ENCODE data around the gene SLC35F3. TPM values are rescaled to one million over a fixed set of nuclear protein-coding genes. Genes with fewer than 3 reads are reported as not detected.

Gene SLC35F3
- total RNA-seq, 1 experiment from 2014 or later = 22.7 TPM

DNA sequence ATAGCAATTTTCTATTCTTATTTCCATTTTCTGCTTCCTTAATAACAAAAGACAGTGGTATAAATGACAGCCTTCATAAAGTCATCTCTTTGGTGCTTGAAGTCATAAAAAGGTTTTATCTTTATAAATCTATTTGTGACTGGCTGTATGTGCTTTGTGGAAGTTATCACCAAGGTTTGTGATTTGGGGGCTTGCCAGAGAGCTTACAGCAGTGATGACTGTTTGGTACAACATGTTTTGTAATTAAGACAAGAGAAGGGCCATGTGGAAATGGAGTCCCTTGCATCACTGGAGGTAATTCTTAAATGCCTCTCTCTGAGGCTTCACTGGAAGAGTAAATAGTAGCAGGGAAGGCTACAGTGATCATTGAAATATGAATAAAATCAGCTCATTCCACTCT, 2.7 kb downstream of the SLC35F3 start:
- CTCF ChIA-PET = no interaction called here
- H3K27ac ChIP-seq (ENCODE audit: low read depth, low read length, poor library complexity, severe bottlenecking) = no peak overlapping the region
- intact Hi-C loops (cut with micrococcal nuclease; ENCODE audit: unreplicated experiment) = no loop called here

GRCh38 chr1:233908092-233908491, 3.6 kb downstream of the SLC35F3 start:
- Histone ChIP-seq H3K9me3 (ENCODE audit: low read depth, low read length, poor library complexity, severe bottlenecking) (no peaks in the 10 kb centered on the region), H3K27me3 (replicated peaks; ENCODE audit: insufficient read depth, low read depth, low read length, poor library complexity) (peaks cover 67% of the 10 kb centered on the region), H3K4me3 (ENCODE audit: low read depth, low read length, poor library complexity, severe bottlenecking) (no peak overlapping the region), H3K27ac (ENCODE audit: low read depth, low read length, poor library complexity, severe bottlenecking) (no peak overlapping the region), H3K4me1 (ENCODE audit: insufficient read depth, low read length, poor library complexity, severe bottlenecking) (no peaks in the 10 kb centered on the region), H3K36me3 (ENCODE audit: insufficient read depth, low read length, poor library complexity, severe bottlenecking) (no peaks in the 10 kb centered on the region)
- ChIA-PET CTCF (no interaction called here), POLR2A (ENCODE audit: low non-redundant PET) (no interaction called here)
- intact Hi-C loops (cut with micrococcal nuclease; ENCODE audit: unreplicated experiment) = no loop called here
- DNase-seq (ENCODE audit: low spot score) = no peak
- no TSS peak for BruUV-seq (replicated peaks)
- TF ChIP-seq, protein P1, sequence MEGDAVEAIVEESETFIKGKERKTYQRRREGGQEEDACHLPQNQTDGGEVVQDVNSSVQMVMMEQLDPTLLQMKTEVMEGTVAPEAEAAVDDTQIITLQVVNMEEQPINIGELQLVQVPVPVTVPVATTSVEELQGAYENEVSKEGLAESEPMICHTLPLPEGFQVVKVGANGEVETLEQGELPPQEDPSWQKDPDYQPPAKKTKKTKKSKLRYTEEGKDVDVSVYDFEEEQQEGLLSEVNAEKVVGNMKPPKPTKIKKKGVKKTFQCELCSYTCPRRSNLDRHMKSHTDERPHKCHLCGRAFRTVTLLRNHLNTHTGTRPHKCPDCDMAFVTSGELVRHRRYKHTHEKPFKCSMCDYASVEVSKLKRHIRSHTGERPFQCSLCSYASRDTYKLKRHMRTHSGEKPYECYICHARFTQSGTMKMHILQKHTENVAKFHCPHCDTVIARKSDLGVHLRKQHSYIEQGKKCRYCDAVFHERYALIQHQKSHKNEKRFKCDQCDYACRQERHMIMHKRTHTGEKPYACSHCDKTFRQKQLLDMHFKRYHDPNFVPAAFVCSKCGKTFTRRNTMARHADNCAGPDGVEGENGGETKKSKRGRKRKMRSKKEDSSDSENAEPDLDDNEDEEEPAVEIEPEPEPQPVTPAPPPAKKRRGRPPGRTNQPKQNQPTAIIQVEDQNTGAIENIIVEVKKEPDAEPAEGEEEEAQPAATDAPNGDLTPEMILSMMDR (conservative IDR thresholded peaks at IDR 0.05; ENCODE audit: low read depth, low read length) = no peak
- TF ChIP-seq EZH2 (IDR thresholded peaks at IDR 0.05; ENCODE audit: borderline replicate concordance, low read depth, low read length, poor library complexity, severe bottlenecking) = no peak

More for the DNA sequence above, 2.7 kb downstream of the SLC35F3 start:
- no peak for DNase-seq (ENCODE audit: low spot score)
- Histone ChIP-seq H3K4me1 (ENCODE audit: insufficient read depth, low read length, poor library complexity, severe bottlenecking) (no peaks in the 10 kb centered on the region), H3K4me3 (ENCODE audit: low read depth, low read length, poor library complexity, severe bottlenecking) (no peak overlapping the region), H3K27me3 (replicated peaks; ENCODE audit: insufficient read depth, low read depth, low read length, poor library complexity) (peaks cover 73% of the 10 kb centered on the region), H3K36me3 (ENCODE audit: insufficient read depth, low read length, poor library complexity, severe bottlenecking) (no peaks in the 10 kb centered on the region), H3K9me3 (ENCODE audit: low read depth, low read length, poor library complexity, severe bottlenecking) (no peaks in the 10 kb centered on the region)
- POLR2A ChIA-PET (ENCODE audit: low non-redundant PET) = no interaction called here
- no TSS peak for BruUV-seq (replicated peaks)
- no peak for TF ChIP-seq EZH2 (IDR thresholded peaks at IDR 0.05; ENCODE audit: borderline replicate concordance, low read depth, low read length, poor library complexity, severe bottlenecking)
- TF ChIP-seq, protein P1 (conservative IDR thresholded peaks at IDR 0.05; ENCODE audit: low read depth, low read length) = no peak

DNA sequence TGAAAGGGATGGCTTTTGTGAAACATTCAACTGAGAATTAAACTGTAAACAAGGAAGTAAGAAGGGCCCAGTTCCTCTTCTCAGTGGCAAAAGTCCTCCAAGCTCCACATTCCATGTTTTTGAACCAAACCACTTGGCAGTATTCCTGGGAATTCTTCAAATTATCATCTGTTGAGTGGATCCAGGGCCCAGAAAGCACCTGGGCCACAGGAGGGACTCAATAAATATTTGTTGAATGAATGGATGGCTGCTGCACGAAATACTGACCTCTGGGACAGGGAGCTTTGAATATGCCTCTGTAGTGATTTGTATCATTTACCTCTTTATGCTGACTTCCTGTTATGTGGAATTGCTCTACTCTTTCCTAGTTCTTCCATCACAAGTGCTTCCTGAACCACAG, 4.7 kb downstream of the SLC35F3 start:
- Histone ChIP-seq H3K4me3 (ENCODE audit: low read depth, low read length, poor library complexity, severe bottlenecking) (no peak overlapping the region), H3K27ac (ENCODE audit: low read depth, low read length, poor library complexity, severe bottlenecking) (no peak overlapping the region), H3K36me3 (ENCODE audit: insufficient read depth, low read length, poor library complexity, severe bottlenecking) (no peaks in the 10 kb centered on the region), H3K27me3 (replicated peaks; ENCODE audit: insufficient read depth, low read depth, low read length, poor library complexity) (peaks cover 64% of the 10 kb centered on the region), H3K9me3 (ENCODE audit: low read depth, low read length, poor library complexity, severe bottlenecking) (no peaks in the 10 kb centered on the region), H3K4me1 (ENCODE audit: insufficient read depth, low read length, poor library complexity, severe bottlenecking) (no peaks in the 10 kb centered on the region)
- CTCF ChIA-PET = no interaction called here
- POLR2A ChIA-PET (ENCODE audit: low non-redundant PET) = no interaction called here
- no peak for DNase-seq (ENCODE audit: low spot score)
- TF ChIP-seq, protein P1 (conservative IDR thresholded peaks at IDR 0.05; ENCODE audit: low read depth, low read length) = no peak
- TF ChIP-seq EZH2 (IDR thresholded peaks at IDR 0.05; ENCODE audit: borderline replicate concordance, low read depth, low read length, poor library complexity, severe bottlenecking) = no peak
- intact Hi-C loops (cut with micrococcal nuclease; ENCODE audit: unreplicated experiment) = no loop called here
- BruUV-seq (replicated peaks) = no TSS peak
